Coronary artery (tissue), 2 donors: ENCODE measurements around the gene SSBP1.
"Not testable (repeated sequence)": the region's sequence is repeated elsewhere in the genome, so short reads cannot be mapped to it uniquely, and the experiment has no call there.

Experiments used
- DNase-seq: peaks from one replicate; pipeline ENCODE4 v3.0.0-alpha.2; 2017; ENCODE audit warnings: low spot score
- H3K27ac ChIP-seq, 2 donors: fragments of 200-600 bp; sonication (generic); one replicate each; pipeline ENCODE4 v1.5.1; 2016 to 2019
- H3K4me3 ChIP-seq: fragments of 200-600 bp; sonication (generic); 2 replicates; pipeline ENCODE4 v1.5.1; 2016; ENCODE audit warnings: mild to moderate bottlenecking, moderate library complexity
- CTCF ChIP-seq: fragments of 200-600 bp; sonication (generic); IDR thresholded peaks from one replicate; pipeline ENCODE4 v1.5.1; 2019; ENCODE audit warnings: antibody characterized with exemption

The SSBP1 gene

GRCh38 chr7:141742229-141742628 lies 4.1 kb downstream of the SSBP1 start:
- no peak for TF ChIP-seq CTCF
- no peak overlapping the region for H3K4me3 ChIP-seq
- no peak for DNase-seq
- H3K27ac ChIP-seq, result no peak overlapping the region

- no peak overlapping the region for H3K4me3 ChIP-seq
- no peak for DNase-seq
- no peak for TF ChIP-seq CTCF
- H3K27ac ChIP-seq, result no peak overlapping the region
Measured at GRCh38 chr7:141744131-141744530, 6.0 kb downstream of the SSBP1 start.

- DNase-seq, result no peak
- no peak for TF ChIP-seq CTCF
- Histone ChIP-seq H3K27ac (no peak overlapping the region), H3K4me3 (no peak overlapping the region)
Measured at GRCh38 chr7:141748396-141748795, 10.2 kb downstream of the SSBP1 start.

- not testable (repeated sequence) for H3K27ac ChIP-seq, DNase-seq, H3K4me3 ChIP-seq
Measured at GRCh38 chr7:141751904-141752303, 13.7 kb downstream of the SSBP1 start.

GRCh38 chr7:141752634-141753033 lies 14.5 kb downstream of the SSBP1 start:
- Histone ChIP-seq H3K27ac (no peak overlapping the region), H3K4me3 (no peak overlapping the region)
- no peak for TF ChIP-seq CTCF
- no peak for DNase-seq

GRCh38 chr7:141754939-141755338 lies 16.8 kb downstream of the SSBP1 start:
- Histone ChIP-seq H3K4me3 (no peak overlapping the region), H3K27ac (no peak overlapping the region)
- TF ChIP-seq CTCF, result no peak
- DNase-seq, result no peak

GRCh38 chr7:141763797-141764196 lies 25.6 kb downstream of the SSBP1 start, which contains the start of gene TAS2R3:
TAS2R3 (plus strand) TSS chr7:141764097; CDS start chr7:141764159, 62 bp downstream.
- Histone ChIP-seq H3K27ac (no peak within 1 kb of the TSS), H3K4me3 (no peak within 1 kb of the TSS)
- TF ChIP-seq CTCF, result no peak
- DNase-seq, result no peak

GRCh38 chr7:141770083-141770583 lies 32.0 kb downstream of the SSBP1 start:
- H3K4me3 ChIP-seq, H3K27ac ChIP-seq, DNase-seq: not testable (repeated sequence)
